ENCODE data around the gene SLC16A3. TPM values are rescaled to one million over a fixed set of nuclear protein-coding genes. Genes with fewer than 3 reads are reported as not detected.

Gene SLC16A3
- total and polyA plus RNA-seq, 9 of the 15 experiments (the other 6 are each of a cell fraction or from before 2014, with no cell fraction given), result 0.11 to 5.4 (median 1.2) TPM; not detected in 2

DNA sequence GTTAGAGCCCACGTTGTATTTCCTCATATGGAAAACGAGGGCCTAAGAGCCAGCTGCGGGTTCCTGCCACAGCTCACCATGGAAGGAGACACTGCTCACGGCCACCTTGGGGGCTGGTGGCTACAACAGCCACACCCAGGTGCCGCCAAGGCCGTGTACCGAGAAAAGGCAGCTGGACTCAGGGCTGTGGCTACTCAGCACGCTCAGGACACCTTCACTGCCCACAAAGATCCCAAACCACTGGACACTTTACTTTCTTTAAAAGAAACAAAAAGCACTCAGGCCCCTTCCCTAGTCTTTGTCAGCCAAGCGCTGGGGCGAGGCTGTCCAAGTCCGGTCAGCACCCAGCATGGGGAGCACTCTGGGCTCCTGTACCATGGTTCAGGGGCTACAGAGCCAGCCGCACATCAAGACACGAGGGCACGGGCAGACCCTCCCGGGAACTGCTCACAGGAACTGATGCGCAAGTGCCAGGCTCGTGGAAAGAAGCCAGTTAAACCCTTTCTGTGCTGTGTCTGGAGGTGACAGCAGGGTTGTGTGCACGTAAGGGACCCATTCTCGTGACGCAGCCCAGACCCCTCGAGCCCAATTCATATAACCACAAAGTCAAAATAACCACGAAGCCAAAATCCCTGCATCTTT, 18.5 kb downstream of the SLC16A3 start:
- Histone ChIP-seq H3K9me1 (ENCODE audit: control insufficient read depth, insufficient read depth, low read length) (no peaks in the 10 kb centered on the region), H3K27me3 (ENCODE audit: control insufficient read depth in 2 of 2, insufficient read depth in 2 of 2, low read length in 2 of 2) (no peaks in the 10 kb centered on the region), H3K4me2 (ENCODE audit: insufficient read depth, low read length) (no peak overlapping the region), H3K9ac (ENCODE audit: insufficient read depth in 1 of 2, low read depth in 2 of 2, low read length in 2 of 2) (peak overlapping the region in 1 of 2 experiments; percentile 70; a peak in 2 of 4 replicates), H3K4me3 (no peak overlapping the region), H3K27ac (ENCODE audit: extremely low read depth, low read depth, low read length) (no peak overlapping the region), H3K36me3 (ENCODE audit: control insufficient read depth, insufficient read depth, low read length) (peaks cover 100% of the 10 kb centered on the region), H4K20me1 (replicated peaks; ENCODE audit: control insufficient read depth, insufficient read depth, low read length) (no peaks in the 10 kb centered on the region), H3K9me3 (replicated peaks; ENCODE audit: control insufficient read depth, insufficient read depth, low read depth, low read length) (no peaks in the 10 kb centered on the region), H2AFZ (ENCODE audit: low read depth, low read length) (no peak overlapping the region), H3K4me1 (replicated peaks in 1 of 2; ENCODE audit: control insufficient read depth in 2 of 2, insufficient read depth in 2 of 2, low read length in 2 of 2) (peaks cover 4 to 50% of the 10 kb centered on the region in 2 experiments; a peak in 4 of 5 replicates), H3K79me2 (ENCODE audit: control insufficient read depth, insufficient read depth, low read length) (peaks cover 44% of the 10 kb centered on the region)
- WGBS (ENCODE audit: insufficient coverage, low coverage, missing lambda C conversion rate), result 92% methylated on average over 22 of the region's 22 CpGs
- DNase-seq (ENCODE audit: extremely low read depth in 1 of 4, low spot score in 3 of 4), result no peak
- ATAC-seq, result no peak
- in situ Hi-C loops (cut with MboI), result no loop called here
- TF ChIP-seq POLR2G (IDR thresholded peaks at IDR 0.05; ENCODE audit: low read depth, low read length) (peak; percentile 32; the same call in 1 of the 2 replicates), MEF2D (tag; conservative IDR thresholded peaks at IDR 0.05; ENCODE audit: low read depth) (no peak)
- ChIA-PET POLR2A (interaction anchor here (1.0 kb wide), 1 partner anchor 37 kb away, joined by 5 read pairs; no protein-coding TSS in a partner anchor), CTCF (ENCODE audit: low intra/inter-chr PET ratio) (no interaction called here)
- intact Hi-C loops (cut with micrococcal nuclease), result no loop called here
- no peak for FAIRE-seq
- no TSS peak for BruUV-seq (replicated peaks)

DNA sequence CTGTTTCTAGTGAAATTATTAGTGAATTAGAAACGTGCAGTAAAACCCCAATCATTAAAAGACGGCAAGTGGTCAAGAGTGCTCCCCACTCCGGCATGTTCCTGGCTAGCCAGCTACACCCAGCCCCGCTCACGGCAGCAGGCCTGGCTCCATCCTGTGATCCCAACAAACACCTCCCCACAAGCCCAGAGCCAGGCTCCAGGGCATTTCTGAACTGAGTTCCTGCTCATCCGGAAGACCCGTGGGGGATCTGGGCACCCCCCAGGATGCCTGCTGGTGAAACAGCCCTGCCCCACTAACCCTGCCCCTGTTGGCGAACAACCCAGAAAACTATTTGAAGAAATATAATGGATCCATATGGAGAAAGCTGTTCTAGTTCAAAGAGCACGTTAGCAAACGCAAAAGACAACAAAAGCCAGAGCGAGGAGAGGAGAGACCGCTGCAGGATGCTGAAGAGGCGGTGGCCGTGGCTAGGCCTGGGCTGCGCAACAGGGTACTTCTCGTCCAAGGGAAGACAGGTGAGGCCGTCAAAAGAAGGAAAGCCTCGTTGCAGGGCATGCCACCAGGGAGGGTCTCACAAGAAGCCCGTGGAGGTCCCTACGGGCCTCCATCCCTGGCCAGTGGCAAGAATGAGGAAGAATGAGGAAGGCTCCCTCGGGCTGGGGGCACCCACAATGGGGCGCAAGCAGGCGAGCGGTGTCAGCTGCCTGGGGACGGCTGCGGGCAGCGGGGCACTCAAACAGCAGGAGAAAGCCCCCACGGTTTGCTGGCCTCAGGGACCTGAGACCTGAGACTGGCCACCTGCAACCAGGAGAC, 19.2 kb downstream of the SLC16A3 start:
- CTCF ChIA-PET (ENCODE audit: low intra/inter-chr PET ratio), result no interaction called here
- peaks cover 43% of the 10 kb centered on the region for H3K79me2 ChIP-seq (ENCODE audit: control insufficient read depth, insufficient read depth, low read length)
- peaks cover 100% of the 10 kb centered on the region for H3K36me3 ChIP-seq (ENCODE audit: control insufficient read depth, insufficient read depth, low read length)
- TF ChIP-seq, protein P1, sequence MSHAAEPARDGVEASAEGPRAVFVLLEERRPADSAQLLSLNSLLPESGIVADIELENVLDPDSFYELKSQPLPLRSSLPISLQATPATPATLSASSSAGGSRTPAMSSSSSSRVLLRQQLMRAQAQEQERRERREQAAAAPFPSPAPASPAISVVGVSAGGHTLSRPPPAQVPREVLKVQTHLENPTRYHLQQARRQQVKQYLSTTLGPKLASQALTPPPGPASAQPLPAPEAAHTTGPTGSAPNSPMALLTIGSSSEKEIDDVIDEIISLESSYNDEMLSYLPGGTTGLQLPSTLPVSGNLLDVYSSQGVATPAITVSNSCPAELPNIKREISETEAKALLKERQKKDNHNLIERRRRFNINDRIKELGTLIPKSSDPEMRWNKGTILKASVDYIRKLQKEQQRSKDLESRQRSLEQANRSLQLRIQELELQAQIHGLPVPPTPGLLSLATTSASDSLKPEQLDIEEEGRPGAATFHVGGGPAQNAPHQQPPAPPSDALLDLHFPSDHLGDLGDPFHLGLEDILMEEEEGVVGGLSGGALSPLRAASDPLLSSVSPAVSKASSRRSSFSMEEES (CRISPR knock-in tag; IDR thresholded peaks at IDR 0.05), result no peak
- TF ChIP-seq NR0B1 (IDR thresholded peaks at IDR 0.05; ENCODE audit: partially characterized antibody), result no peak
- TF ChIP-seq KDM5B (IDR thresholded peaks at IDR 0.05; ENCODE audit: insufficient replicate concordance, low read depth, low read length), result no peak
- TF ChIP-seq ZBTB1 (CRISPR knock-in tag; IDR thresholded peaks at IDR 0.05; ENCODE audit: borderline replicate concordance, low read depth), result no peak
- TF ChIP-seq ZNF589 (CRISPR knock-in tag; IDR thresholded peaks at IDR 0.05; ENCODE audit: low read depth), result no peak
- TF ChIP-seq PHB (CRISPR knock-in tag; IDR thresholded peaks at IDR 0.05), result no peak
- TF ChIP-seq FOXJ3 (CRISPR knock-in tag; IDR thresholded peaks at IDR 0.05), result no peak
- no peak for TF ChIP-seq KLF1 (tag; IDR thresholded peaks at IDR 0.05)
- TF ChIP-seq ZNF830 (CRISPR knock-in tag; IDR thresholded peaks at IDR 0.05), result no peak

More for the DNA sequence above, 19.2 kb downstream of the SLC16A3 start:
- POLR2A ChIA-PET, result no interaction called here
- Histone ChIP-seq H3K27me3 (ENCODE audit: control insufficient read depth in 2 of 2, insufficient read depth in 2 of 2, low read length in 2 of 2) (no peaks in the 10 kb centered on the region), H3K9me1 (ENCODE audit: control insufficient read depth, insufficient read depth, low read length) (no peaks in the 10 kb centered on the region), H3K27ac (ENCODE audit: extremely low read depth, low read depth, low read length) (no peak overlapping the region), H3K4me1 (replicated peaks in 1 of 2; ENCODE audit: control insufficient read depth in 2 of 2, insufficient read depth in 2 of 2, low read length in 2 of 2) (peaks cover 0 to 42% of the 10 kb centered on the region in 2 experiments; a peak in 3 of 5 replicates), H2AFZ (ENCODE audit: low read depth, low read length) (no peak overlapping the region), H3K9me3 (replicated peaks; ENCODE audit: control insufficient read depth, insufficient read depth, low read depth, low read length) (no peaks in the 10 kb centered on the region), H3K9ac (ENCODE audit: insufficient read depth in 1 of 2, low read depth in 2 of 2, low read length in 2 of 2) (peak overlapping the region in 1 of 2 experiments; percentile 64; a peak in 1 of 4 replicates), H4K20me1 (replicated peaks; ENCODE audit: control insufficient read depth, insufficient read depth, low read length) (no peaks in the 10 kb centered on the region), H3K4me3 (no peak overlapping the region), H3K4me2 (ENCODE audit: insufficient read depth, low read length) (no peak overlapping the region)
- intact Hi-C loops (cut with micrococcal nuclease), result no loop called here
- no TSS peak for BruUV-seq (replicated peaks)
- FAIRE-seq (no peak), ATAC-seq (no peak), DNase-seq (ENCODE audit: extremely low read depth in 1 of 4, low spot score in 3 of 4) (no peak)
- in situ Hi-C loops (cut with MboI), result no loop called here
- WGBS (ENCODE audit: insufficient coverage, low coverage, missing lambda C conversion rate), result 95% methylated on average over 28 of the region's 28 CpGs
